ENCODE results near the gene PHF20. TPM values are rescaled to one million over a fixed set of nuclear protein-coding genes. Genes with fewer than 3 reads are reported as not detected.
A peak's percentile ranks its signal among the peaks of the same experiment; 100 is the strongest.

The PHF20 gene
- polyA plus RNA-seq, 3 donors = 54.7 to 78.2 (median 73.6) TPM

DNA sequence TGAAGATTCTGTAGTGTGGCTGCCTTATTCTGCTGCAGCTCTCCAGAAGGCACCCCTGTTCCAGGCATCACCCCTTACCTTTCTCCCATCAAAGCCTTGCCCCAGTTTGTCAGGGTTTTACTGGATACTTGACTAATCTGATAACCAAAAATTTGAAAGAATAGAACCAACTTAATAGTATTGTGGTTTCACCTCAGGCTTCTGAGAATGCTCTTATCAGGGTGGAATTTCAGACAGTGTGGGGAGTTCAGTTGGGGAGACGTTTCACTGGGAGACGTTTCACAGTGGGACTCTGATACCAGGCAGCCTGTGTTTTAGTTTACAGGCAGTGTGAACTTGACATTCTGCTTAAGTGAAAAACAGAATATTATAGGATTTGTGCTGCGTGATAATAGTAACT is 132.0 kb downstream of the PHF20 start:
- Mint-ChIP-seq H3K27me3 (ENCODE audit: low read depth in 3 of 3) (no peaks in the 10 kb centered on the region), H3K9me3 (peaks cover 0 to 2% (median 0%) of the 10 kb centered on the region in 7 donors), H3K27ac (peak overlapping the region in 1 of 7 donors; percentile 8), H3K4me1 (no peaks in the 10 kb centered on the region), H3K36me3 (peaks cover 75 to 84% of the 10 kb centered on the region in 2 donors), H3K4me3 (no peak overlapping the region)
- Histone ChIP-seq H3K27me3 (ENCODE audit: control insufficient read depth in 2 of 2, insufficient read depth in 2 of 2, low read length in 2 of 2) (no peaks in the 10 kb centered on the region), H3K79me2 (ENCODE audit: insufficient read depth, low read length) (no peaks in the 10 kb centered on the region), H4K20me1 (ENCODE audit: insufficient read depth, low read length) (peaks cover 43% of the 10 kb centered on the region), H3K4me3 (replicated peaks in 1 of 3; ENCODE audit: low read depth in 2 of 3, low read length in 3 of 3) (no peak overlapping the region), H2AFZ (ENCODE audit: insufficient read depth, low read depth, low read length, poor library complexity, severe bottlenecking) (no peak overlapping the region), H3K36me3 (replicated peaks in 1 of 2; ENCODE audit: control insufficient read depth in 1 of 2, insufficient read depth in 2 of 2, low read length in 2 of 2) (peaks cover 45 to 97% of the 10 kb centered on the region in 2 donors), H3K9me3 (replicated peaks in 1 of 2; ENCODE audit: control insufficient read depth in 1 of 2, insufficient read depth in 1 of 2, low read length in 2 of 2) (no peaks in the 10 kb centered on the region), H3K27ac (ENCODE audit: low read depth in 1 of 2, low read length in 2 of 2) (no peak overlapping the region), H3K4me2 (replicated peaks; ENCODE audit: extremely low read depth, low read length, poor library complexity, severe bottlenecking) (no peak overlapping the region), H3K4me1 (ENCODE audit: control insufficient read depth in 1 of 2, insufficient read depth in 2 of 2, low read length in 2 of 2) (no peaks in the 10 kb centered on the region), H3K9ac (ENCODE audit: insufficient read depth, low read length, poor library complexity, severe bottlenecking) (no peak overlapping the region)
- WGBS (ENCODE audit: insufficient coverage) = no CpG with 5 or more reads among the region's 3 CpGs
- TF ChIP-seq, protein P1, sequence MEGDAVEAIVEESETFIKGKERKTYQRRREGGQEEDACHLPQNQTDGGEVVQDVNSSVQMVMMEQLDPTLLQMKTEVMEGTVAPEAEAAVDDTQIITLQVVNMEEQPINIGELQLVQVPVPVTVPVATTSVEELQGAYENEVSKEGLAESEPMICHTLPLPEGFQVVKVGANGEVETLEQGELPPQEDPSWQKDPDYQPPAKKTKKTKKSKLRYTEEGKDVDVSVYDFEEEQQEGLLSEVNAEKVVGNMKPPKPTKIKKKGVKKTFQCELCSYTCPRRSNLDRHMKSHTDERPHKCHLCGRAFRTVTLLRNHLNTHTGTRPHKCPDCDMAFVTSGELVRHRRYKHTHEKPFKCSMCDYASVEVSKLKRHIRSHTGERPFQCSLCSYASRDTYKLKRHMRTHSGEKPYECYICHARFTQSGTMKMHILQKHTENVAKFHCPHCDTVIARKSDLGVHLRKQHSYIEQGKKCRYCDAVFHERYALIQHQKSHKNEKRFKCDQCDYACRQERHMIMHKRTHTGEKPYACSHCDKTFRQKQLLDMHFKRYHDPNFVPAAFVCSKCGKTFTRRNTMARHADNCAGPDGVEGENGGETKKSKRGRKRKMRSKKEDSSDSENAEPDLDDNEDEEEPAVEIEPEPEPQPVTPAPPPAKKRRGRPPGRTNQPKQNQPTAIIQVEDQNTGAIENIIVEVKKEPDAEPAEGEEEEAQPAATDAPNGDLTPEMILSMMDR (IDR thresholded peaks at IDR 0.05) = no peak
- DNase-seq = no peak
- intact Hi-C loops (cut with micrococcal nuclease) = no loop called here

DNA sequence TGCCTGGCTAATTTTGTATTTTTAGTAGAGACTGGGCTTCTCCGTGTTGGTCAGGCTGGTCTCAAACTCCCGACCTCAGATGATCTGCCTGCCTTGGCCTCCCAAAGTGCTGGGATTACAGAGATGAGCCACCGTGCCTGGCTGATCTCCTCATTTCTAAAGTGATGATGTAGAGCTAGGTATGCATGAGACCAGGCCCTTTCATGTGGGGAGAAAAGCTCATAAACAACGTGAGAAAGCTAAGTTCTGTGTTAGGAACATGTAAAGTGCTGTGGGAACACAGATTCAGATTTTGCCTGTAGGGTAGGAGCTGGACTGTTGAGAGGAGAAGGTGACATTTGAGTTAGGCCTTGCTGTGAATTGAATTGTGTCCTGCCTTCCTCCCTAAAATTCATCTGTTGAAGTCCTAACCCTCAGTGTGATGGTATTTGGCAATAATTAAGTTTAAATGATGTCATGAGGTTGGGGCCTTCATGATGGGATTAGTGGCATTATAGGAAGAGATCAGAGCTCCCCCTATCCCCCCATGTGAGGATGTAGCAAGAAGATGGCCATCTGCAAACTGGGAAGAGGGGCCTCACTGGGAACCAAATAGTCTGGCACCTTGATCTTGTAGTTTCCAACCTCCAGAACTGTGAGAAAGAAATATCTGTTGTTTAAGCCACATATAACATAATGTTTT is 133.3 kb downstream of the PHF20 start:
- H4K20me1 ChIP-seq (ENCODE audit: insufficient read depth, low read length) = peaks cover 47% of the 10 kb centered on the region
- no peak overlapping the region for H2AFZ ChIP-seq (ENCODE audit: insufficient read depth, low read depth, low read length, poor library complexity, severe bottlenecking)
- intact Hi-C loops (cut with micrococcal nuclease) = no loop called here
- no peak overlapping the region for H3K27ac ChIP-seq (ENCODE audit: low read depth in 1 of 2, low read length in 2 of 2)
- 100% methylated on average over 3 of the region's 4 CpGs for WGBS (ENCODE audit: insufficient coverage)
- Mint-ChIP-seq H3K36me3 (peaks cover 72 to 81% of the 10 kb centered on the region in 2 donors), H3K27me3 (ENCODE audit: low read depth in 3 of 3) (no peaks in the 10 kb centered on the region), H3K9me3 (peaks cover 0 to 2% (median 0%) of the 10 kb centered on the region in 7 donors), H3K4me1 (no peaks in the 10 kb centered on the region), H3K4me3 (no peak overlapping the region), H3K27ac (peak overlapping the region in 1 of 7 donors; percentile 57)
- DNase-seq = no peak
- no peak overlapping the region for H3K4me2 ChIP-seq (replicated peaks; ENCODE audit: extremely low read depth, low read length, poor library complexity, severe bottlenecking)
- TF ChIP-seq, protein P1 (IDR thresholded peaks at IDR 0.05) = no peak
- no peaks in the 10 kb centered on the region for H3K79me2 ChIP-seq (ENCODE audit: insufficient read depth, low read length)
- no peaks in the 10 kb centered on the region for H3K4me1 ChIP-seq (ENCODE audit: control insufficient read depth in 1 of 2, insufficient read depth in 2 of 2, low read length in 2 of 2)
- H3K9me3 ChIP-seq (replicated peaks in 1 of 2; ENCODE audit: control insufficient read depth in 1 of 2, insufficient read depth in 1 of 2, low read length in 2 of 2) = no peaks in the 10 kb centered on the region
- H3K9ac ChIP-seq (ENCODE audit: insufficient read depth, low read length, poor library complexity, severe bottlenecking) = no peak overlapping the region
- H3K27me3 ChIP-seq (ENCODE audit: control insufficient read depth in 2 of 2, insufficient read depth in 2 of 2, low read length in 2 of 2) = no peaks in the 10 kb centered on the region
- H3K36me3 ChIP-seq (replicated peaks in 1 of 2; ENCODE audit: control insufficient read depth in 1 of 2, insufficient read depth in 2 of 2, low read length in 2 of 2) = peaks cover 40 to 98% of the 10 kb centered on the region in 2 donors
- H3K4me3 ChIP-seq (replicated peaks in 1 of 3; ENCODE audit: low read depth in 2 of 3, low read length in 3 of 3) = no peak overlapping the region
